HCT116 (cell line): ENCODE measurements around the gene MAML2. TPM values are rescaled to one million over a fixed set of nuclear protein-coding genes. Genes with fewer than 3 reads are reported as not detected.

Experiments
- ATAC-seq: fragments of 200-7000 bp; cut with Tn5 transposase; 2 replicates; pipeline ENCODE4 v1.9.1; 2020; ENCODE audit warnings: mild to moderate bottlenecking, moderate library complexity
- BruUV-seq: library from RNA; stranded (reverse); fragments of 400-500 nt; replicated peaks from 2 replicates; lab custom pipeline; 2021; lab: Mats Ljungman, UMichigan
- CTCF ChIA-PET: fragments of 300-600 bp; sonication (Branson Sonifier 250); formaldehyde crosslinking; loops from one replicate; lab custom pipeline; 2021; ENCODE audit warnings: antibody characterized with exemption; lab: Charles Lee
- POLR2A ChIA-PET: fragments of 300-600, 350-600 bp; sonication (Branson Sonifier 250); formaldehyde crosslinking; loops from one replicate; lab custom pipeline; 2021; ENCODE audit warnings: antibody characterized with exemption; lab: Charles Lee
- RAD21 ChIA-PET, 2 experiments: fragments of 300-600 bp; sonication (Branson Sonifier 250); formaldehyde crosslinking; loops; one replicate each; lab custom pipeline; 2023; ENCODE audit warnings: low total read pairs in 2 of 2; ENCODE audit not compliant: uncharacterized antibody in 2 of 2, unreplicated experiment in 2 of 2, low non-redundant PET in 1 of 2; lab: Charles Lee
- DNase-seq: peaks from one replicate; pipeline ENCODE4 v3.0.0-alpha.2; 2010; ENCODE audit warnings: low read depth, low spot score
- H2AFZ ChIP-seq: fragments of 200-600 bp; shearing (Covaris generic), sonication (generic); 2 replicates; pipeline ENCODE4 v1.6.1; 2017; ENCODE audit warnings: low read depth, mixed run types, mixed read lengths, antibody characterized with exemption, low read length; ENCODE audit not compliant: poor library complexity, severe bottlenecking
- H3K27ac ChIP-seq: 2 replicates; pipeline ENCODE4 v1.5.1; 2012; ENCODE audit warnings: low read depth, low read length
- H3K27me3 ChIP-seq: fragments of 200-600 bp; sonication (generic); 2 replicates; pipeline ENCODE4 v1.6.1; 2016; ENCODE audit warnings: mixed run types, low read length, mixed read lengths; ENCODE audit not compliant: insufficient read depth
- H3K36me3 ChIP-seq, 2 experiments: fragments of 200-500 bp in 1 of 2; fragments of 200-600 bp in 1 of 2; sonication (Bioruptor generic) in 1 of 2; sonication (generic) in 1 of 2; 2 replicates each; pipeline versions ENCODE4 v1.5.1 to v1.6.1; 2014 to 2016; ENCODE audit warnings: low read length in 2 of 2, inconsistent platforms in 1 of 2, mixed read lengths in 1 of 2, mixed run types in 1 of 2; ENCODE audit not compliant: insufficient read depth in 2 of 2, control insufficient read depth in 1 of 2
- H3K4me1 ChIP-seq, 2 experiments: fragments of 200-600 bp in 1 of 2; sonication (generic) in 1 of 2; 2 replicates each; pipeline versions ENCODE4 v1.5.1 to v1.6.1; 2012 to 2017; ENCODE audit warnings: low read length in 2 of 2, inconsistent platforms in 1 of 2, mild to moderate bottlenecking in 1 of 2, mixed read lengths in 1 of 2, mixed run types in 1 of 2, moderate library complexity in 1 of 2; ENCODE audit not compliant: insufficient read depth in 2 of 2, control insufficient read depth in 1 of 2
- H3K4me2 ChIP-seq: fragments of 200-600 bp; sonication (generic); 2 replicates; pipeline ENCODE4 v1.6.1; 2017; ENCODE audit warnings: mixed run types, low read length, mixed read lengths
- H3K4me3 ChIP-seq, 2 experiments: fragments of 200-600 bp in 1 of 2; sonication (generic) in 1 of 2; replicated peaks in 1 of 2; 2 replicates each; pipeline ENCODE4 v1.5.1; 2011 to 2016; ENCODE audit warnings: low read length in 2 of 2, control low read depth in 1 of 2, low read depth in 1 of 2, mild to moderate bottlenecking in 1 of 2, mixed read lengths in 1 of 2, mixed run types in 1 of 2
- H3K79me2 ChIP-seq: fragments of 200-600 bp; sonication (generic); 2 replicates; pipeline ENCODE4 v1.6.1; 2017; ENCODE audit warnings: mild to moderate bottlenecking, mixed run types, low read length, moderate library complexity, mixed read lengths; ENCODE audit not compliant: insufficient read depth
- H3K9ac ChIP-seq: fragments of 200-600 bp; sonication (generic); 2 replicates; pipeline ENCODE4 v1.6.1; 2016; ENCODE audit warnings: low read length, mixed read lengths
- H3K9me2 ChIP-seq: fragments of 200-600 bp; sonication (generic), shearing (Covaris generic); 2 replicates; pipeline ENCODE4 v1.6.1; 2017; ENCODE audit warnings: mixed run types, mild to moderate bottlenecking, moderate library complexity; ENCODE audit not compliant: insufficient read depth
- H3K9me3 ChIP-seq, 2 experiments: fragments of 200-500 bp in 1 of 2; fragments of 200-600 bp in 1 of 2; sonication (Bioruptor generic) in 1 of 2; sonication (generic) in 1 of 2; 2 replicates each; pipeline ENCODE4 v1.6.1; 2014 to 2017; ENCODE audit warnings: low read length in 2 of 2, mixed read lengths in 2 of 2, inconsistent platforms in 1 of 2, low read depth in 1 of 2, mild to moderate bottlenecking in 1 of 2, mixed run types in 1 of 2, moderate library complexity in 1 of 2; ENCODE audit not compliant: control insufficient read depth in 1 of 2, insufficient read depth in 1 of 2
- H4K20me1 ChIP-seq: fragments of 200-600 bp; sonication (generic), shearing (Covaris generic); 2 replicates; pipeline ENCODE4 v1.6.1; 2017; ENCODE audit warnings: mixed run types, mild to moderate bottlenecking, moderate library complexity; ENCODE audit not compliant: insufficient read depth
- ELF1 ChIP-seq: IDR thresholded peaks from 2 replicates; pipeline ENCODE4 v1.6.1; 2012; ENCODE audit warnings: low read depth, borderline replicate concordance
- EZH2 ChIP-seq: fragments of 200-600 bp; sonication (generic); IDR thresholded peaks from 2 replicates; pipeline ENCODE4 v1.6.1; 2017; ENCODE audit warnings: antibody characterized with exemption, mixed run types
- FOSL1 ChIP-seq: IDR thresholded peaks from 2 replicates; pipeline ENCODE4 v1.6.1; 2012; ENCODE audit warnings: low read depth
- JUND ChIP-seq: IDR thresholded peaks from 2 replicates; pipeline ENCODE4 v1.6.1; 2012
- POLR2AphosphoS5 ChIP-seq: IDR thresholded peaks from 2 replicates; pipeline ENCODE4 v1.6.1; 2011; ENCODE audit warnings: mild to moderate bottlenecking, low read depth, low read length, moderate library complexity
- RAD21 ChIP-seq: IDR thresholded peaks from 2 replicates; pipeline ENCODE4 v1.6.1; 2012; ENCODE audit warnings: low read depth, mild to moderate bottlenecking
- SIN3A ChIP-seq: IDR thresholded peaks from 2 replicates; pipeline ENCODE4 v1.6.1; 2012; ENCODE audit warnings: low read depth
- SP1 ChIP-seq: IDR thresholded peaks from 2 replicates; pipeline ENCODE4 v1.6.1; 2012; ENCODE audit warnings: low read depth
- SRF ChIP-seq: IDR thresholded peaks from 2 replicates; pipeline ENCODE4 v1.6.1; 2012; ENCODE audit warnings: low read depth
- ZFX ChIP-seq: fragments of 450-650 bp; IDR thresholded peaks from 2 replicates; pipeline ENCODE4 v1.6.1; 2017
- ZNF274 ChIP-seq: fragments of 200-500 bp; sonication (Bioruptor generic); IDR thresholded peaks from 2 replicates; pipeline ENCODE4 v1.6.1; 2014; ENCODE audit warnings: mild to moderate bottlenecking, low read depth, low read length, inconsistent platforms
- intact Hi-C: fragments of 100-400 bp; cut with micrococcal nuclease; formaldehyde crosslinking; loops from 2 replicates; pipeline ENCODE4 v1.10.0; 2022
- total RNA-seq: library from RNA; stranded (reverse); gene quantifications from one replicate; pipeline ENCODE4 v1.2.1, GENCODE V29; 2021; ENCODE audit not compliant: unreplicated experiment
- TF ChIP-seq, protein P1 (sequence below): IDR thresholded peaks from 2 replicates; pipeline ENCODE4 v1.6.1; 2011; ENCODE audit warnings: mild to moderate bottlenecking, low read length, moderate library complexity; ENCODE audit not compliant: insufficient replicate concordance; ENCODE audit errors: extremely low read depth
- TF ChIP-seq, protein P2 (sequence below), 3 experiments: fragments of 200-600 bp in 1 of 3; sonication (generic) in 1 of 3; IDR thresholded peaks in 2 of 3; conservative IDR thresholded peaks in 1 of 3; 2 replicates each; pipeline ENCODE4 v1.5.1; 2012 to 2017; ENCODE audit warnings: low read depth in 2 of 3, low read length in 2 of 3, antibody characterized with exemption in 1 of 3, borderline replicate concordance in 1 of 3, control low read depth in 1 of 3, mild to moderate bottlenecking in 1 of 3, mixed read lengths in 1 of 3, mixed run types in 1 of 3, moderate library complexity in 1 of 3; ENCODE audit not compliant: insufficient read depth in 1 of 3
- TF ChIP-seq, protein P3 (sequence below): IDR thresholded peaks from 2 replicates; pipeline ENCODE4 v1.6.1; 2012
- TF ChIP-seq, protein P4 (sequence below): IDR thresholded peaks from 2 replicates; pipeline ENCODE4 v1.6.1; 2012; ENCODE audit warnings: low read depth
- TF ChIP-seq, protein P5 (sequence below): IDR thresholded peaks from 2 replicates; pipeline ENCODE4 v1.6.1; 2012

MAML2 gene
- total RNA-seq, 1 experiment from 2014 or later = 2.6 TPM

DNA sequence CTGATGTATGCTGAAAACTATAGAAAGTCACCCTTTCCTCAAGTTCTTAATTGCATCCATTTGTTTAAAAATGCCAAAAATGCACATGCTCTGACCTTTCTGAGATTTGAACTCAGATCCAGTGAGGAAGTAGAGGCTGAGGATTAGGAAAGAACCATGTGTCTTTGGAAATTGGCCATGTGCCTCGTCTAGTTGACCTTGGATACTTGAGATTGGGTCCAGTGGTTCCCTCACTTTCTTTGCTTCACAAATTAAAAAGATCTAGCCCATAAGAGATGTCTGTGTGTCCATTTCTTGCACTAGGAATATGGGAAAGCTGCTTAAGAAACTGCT, 128.3 kb downstream of the MAML2 start:
- POLR2A ChIA-PET = no interaction called here
- Histone ChIP-seq H3K36me3 (no peaks in the 10 kb centered on the region), H3K4me1 (peaks cover 9 to 11% of the 10 kb centered on the region in 2 experiments), H3K9me2 (0 out of 2 replicates have a peak, but pooled peaks cover 5% of the 10 kb centered on the region), H3K27ac (no peak overlapping the region), H3K9ac (no peak overlapping the region), H4K20me1 (no peaks in the 10 kb centered on the region), H3K4me3 (no peak overlapping the region), H3K4me2 (no peak overlapping the region)
- no TSS peak for BruUV-seq
- DNase-seq = no peak
- RAD21 ChIA-PET = no interaction called here
- CTCF ChIA-PET = no interaction called here
- no peak for ATAC-seq
- TF ChIP-seq, protein P1, sequence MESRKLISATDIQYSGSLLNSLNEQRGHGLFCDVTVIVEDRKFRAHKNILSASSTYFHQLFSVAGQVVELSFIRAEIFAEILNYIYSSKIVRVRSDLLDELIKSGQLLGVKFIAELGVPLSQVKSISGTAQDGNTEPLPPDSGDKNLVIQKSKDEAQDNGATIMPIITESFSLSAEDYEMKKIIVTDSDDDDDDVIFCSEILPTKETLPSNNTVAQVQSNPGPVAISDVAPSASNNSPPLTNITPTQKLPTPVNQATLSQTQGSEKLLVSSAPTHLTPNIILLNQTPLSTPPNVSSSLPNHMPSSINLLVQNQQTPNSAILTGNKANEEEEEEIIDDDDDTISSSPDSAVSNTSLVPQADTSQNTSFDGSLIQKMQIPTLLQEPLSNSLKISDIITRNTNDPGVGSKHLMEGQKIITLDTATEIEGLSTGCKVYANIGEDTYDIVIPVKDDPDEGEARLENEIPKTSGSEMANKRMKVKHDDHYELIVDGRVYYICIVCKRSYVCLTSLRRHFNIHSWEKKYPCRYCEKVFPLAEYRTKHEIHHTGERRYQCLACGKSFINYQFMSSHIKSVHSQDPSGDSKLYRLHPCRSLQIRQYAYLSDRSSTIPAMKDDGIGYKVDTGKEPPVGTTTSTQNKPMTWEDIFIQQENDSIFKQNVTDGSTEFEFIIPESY = no peak
- no peak for TF ChIP-seq ELF1
- TF ChIP-seq POLR2AphosphoS5 = no peak
- no peak for TF ChIP-seq SIN3A
- TF ChIP-seq, protein P2, sequence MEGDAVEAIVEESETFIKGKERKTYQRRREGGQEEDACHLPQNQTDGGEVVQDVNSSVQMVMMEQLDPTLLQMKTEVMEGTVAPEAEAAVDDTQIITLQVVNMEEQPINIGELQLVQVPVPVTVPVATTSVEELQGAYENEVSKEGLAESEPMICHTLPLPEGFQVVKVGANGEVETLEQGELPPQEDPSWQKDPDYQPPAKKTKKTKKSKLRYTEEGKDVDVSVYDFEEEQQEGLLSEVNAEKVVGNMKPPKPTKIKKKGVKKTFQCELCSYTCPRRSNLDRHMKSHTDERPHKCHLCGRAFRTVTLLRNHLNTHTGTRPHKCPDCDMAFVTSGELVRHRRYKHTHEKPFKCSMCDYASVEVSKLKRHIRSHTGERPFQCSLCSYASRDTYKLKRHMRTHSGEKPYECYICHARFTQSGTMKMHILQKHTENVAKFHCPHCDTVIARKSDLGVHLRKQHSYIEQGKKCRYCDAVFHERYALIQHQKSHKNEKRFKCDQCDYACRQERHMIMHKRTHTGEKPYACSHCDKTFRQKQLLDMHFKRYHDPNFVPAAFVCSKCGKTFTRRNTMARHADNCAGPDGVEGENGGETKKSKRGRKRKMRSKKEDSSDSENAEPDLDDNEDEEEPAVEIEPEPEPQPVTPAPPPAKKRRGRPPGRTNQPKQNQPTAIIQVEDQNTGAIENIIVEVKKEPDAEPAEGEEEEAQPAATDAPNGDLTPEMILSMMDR (IDR thresholded peaks at IDR 0.05 in 2 of 3, conservative IDR thresholded peaks at IDR 0.05 in 1 of 3; ENCODE audit: borderline replicate concordance in 1 of 3, insufficient read depth in 1 of 3, low read depth in 2 of 3, low read length in 2 of 3) = no peak
- TF ChIP-seq, protein P3, sequence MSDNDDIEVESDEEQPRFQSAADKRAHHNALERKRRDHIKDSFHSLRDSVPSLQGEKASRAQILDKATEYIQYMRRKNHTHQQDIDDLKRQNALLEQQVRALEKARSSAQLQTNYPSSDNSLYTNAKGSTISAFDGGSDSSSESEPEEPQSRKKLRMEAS = no peak
- TF ChIP-seq ZNF274 = no peak
- no peak for TF ChIP-seq SRF
- TF ChIP-seq RAD21 = no peak
- TF ChIP-seq JUND = no peak
- TF ChIP-seq, protein P4, sequence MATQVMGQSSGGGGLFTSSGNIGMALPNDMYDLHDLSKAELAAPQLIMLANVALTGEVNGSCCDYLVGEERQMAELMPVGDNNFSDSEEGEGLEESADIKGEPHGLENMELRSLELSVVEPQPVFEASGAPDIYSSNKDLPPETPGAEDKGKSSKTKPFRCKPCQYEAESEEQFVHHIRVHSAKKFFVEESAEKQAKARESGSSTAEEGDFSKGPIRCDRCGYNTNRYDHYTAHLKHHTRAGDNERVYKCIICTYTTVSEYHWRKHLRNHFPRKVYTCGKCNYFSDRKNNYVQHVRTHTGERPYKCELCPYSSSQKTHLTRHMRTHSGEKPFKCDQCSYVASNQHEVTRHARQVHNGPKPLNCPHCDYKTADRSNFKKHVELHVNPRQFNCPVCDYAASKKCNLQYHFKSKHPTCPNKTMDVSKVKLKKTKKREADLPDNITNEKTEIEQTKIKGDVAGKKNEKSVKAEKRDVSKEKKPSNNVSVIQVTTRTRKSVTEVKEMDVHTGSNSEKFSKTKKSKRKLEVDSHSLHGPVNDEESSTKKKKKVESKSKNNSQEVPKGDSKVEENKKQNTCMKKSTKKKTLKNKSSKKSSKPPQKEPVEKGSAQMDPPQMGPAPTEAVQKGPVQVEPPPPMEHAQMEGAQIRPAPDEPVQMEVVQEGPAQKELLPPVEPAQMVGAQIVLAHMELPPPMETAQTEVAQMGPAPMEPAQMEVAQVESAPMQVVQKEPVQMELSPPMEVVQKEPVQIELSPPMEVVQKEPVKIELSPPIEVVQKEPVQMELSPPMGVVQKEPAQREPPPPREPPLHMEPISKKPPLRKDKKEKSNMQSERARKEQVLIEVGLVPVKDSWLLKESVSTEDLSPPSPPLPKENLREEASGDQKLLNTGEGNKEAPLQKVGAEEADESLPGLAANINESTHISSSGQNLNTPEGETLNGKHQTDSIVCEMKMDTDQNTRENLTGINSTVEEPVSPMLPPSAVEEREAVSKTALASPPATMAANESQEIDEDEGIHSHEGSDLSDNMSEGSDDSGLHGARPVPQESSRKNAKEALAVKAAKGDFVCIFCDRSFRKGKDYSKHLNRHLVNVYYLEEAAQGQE = no peak
- TF ChIP-seq SP1 = no peak
- no peak for TF ChIP-seq ZFX
- TF ChIP-seq, protein P5, sequence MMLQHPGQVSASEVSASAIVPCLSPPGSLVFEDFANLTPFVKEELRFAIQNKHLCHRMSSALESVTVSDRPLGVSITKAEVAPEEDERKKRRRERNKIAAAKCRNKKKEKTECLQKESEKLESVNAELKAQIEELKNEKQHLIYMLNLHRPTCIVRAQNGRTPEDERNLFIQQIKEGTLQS = no peak
- TF ChIP-seq FOSL1 = no peak
- TF ChIP-seq EZH2 = no peak
- TF ChIP-seq, all 23 proteins: peak for 0
- H3K79me2 ChIP-seq = no peaks in the 10 kb centered on the region
- no peak overlapping the region for H2AFZ ChIP-seq
- H3K9me3 ChIP-seq = no peaks in the 10 kb centered on the region
- intact Hi-C loops = no loop called here
- H3K27me3 ChIP-seq = no peaks in the 10 kb centered on the region
